PC-3 (cell line): ENCODE data around the gene MOB1A.

Experiments used
- CTCF ChIP-seq: fragments of 300-600 bp; sonication (generic); conservative IDR thresholded peaks from 2 replicates; pipeline ENCODE4 v1.5.1; 2017; ENCODE audit warnings: antibody characterized with exemption, low read depth, mild to moderate bottlenecking, low read length
- EZH2 ChIP-seq: fragments of 300-600 bp; sonication (generic); IDR thresholded peaks from one replicate; pipeline ENCODE4 v1.6.1; 2017; ENCODE audit warnings: antibody characterized with exemption, mild to moderate bottlenecking, low read length; ENCODE audit not compliant: unreplicated experiment
- EZH2phosphoT487 ChIP-seq: fragments of 300-600 bp; sonication (generic); IDR thresholded peaks from 2 replicates; pipeline ENCODE4 v1.6.1; 2018; ENCODE audit warnings: mild to moderate bottlenecking, antibody characterized with exemption, low read length, borderline replicate concordance

GRCh38 chr2:74188018-74188601, 9.4 kb upstream of the MOB1A start:
- no peak for TF ChIP-seq CTCF
- no peak for TF ChIP-seq EZH2phosphoT487
- TF ChIP-seq EZH2: no peak
